ENCODE data around the gene SOX14.

SOX14 gene

DNA sequence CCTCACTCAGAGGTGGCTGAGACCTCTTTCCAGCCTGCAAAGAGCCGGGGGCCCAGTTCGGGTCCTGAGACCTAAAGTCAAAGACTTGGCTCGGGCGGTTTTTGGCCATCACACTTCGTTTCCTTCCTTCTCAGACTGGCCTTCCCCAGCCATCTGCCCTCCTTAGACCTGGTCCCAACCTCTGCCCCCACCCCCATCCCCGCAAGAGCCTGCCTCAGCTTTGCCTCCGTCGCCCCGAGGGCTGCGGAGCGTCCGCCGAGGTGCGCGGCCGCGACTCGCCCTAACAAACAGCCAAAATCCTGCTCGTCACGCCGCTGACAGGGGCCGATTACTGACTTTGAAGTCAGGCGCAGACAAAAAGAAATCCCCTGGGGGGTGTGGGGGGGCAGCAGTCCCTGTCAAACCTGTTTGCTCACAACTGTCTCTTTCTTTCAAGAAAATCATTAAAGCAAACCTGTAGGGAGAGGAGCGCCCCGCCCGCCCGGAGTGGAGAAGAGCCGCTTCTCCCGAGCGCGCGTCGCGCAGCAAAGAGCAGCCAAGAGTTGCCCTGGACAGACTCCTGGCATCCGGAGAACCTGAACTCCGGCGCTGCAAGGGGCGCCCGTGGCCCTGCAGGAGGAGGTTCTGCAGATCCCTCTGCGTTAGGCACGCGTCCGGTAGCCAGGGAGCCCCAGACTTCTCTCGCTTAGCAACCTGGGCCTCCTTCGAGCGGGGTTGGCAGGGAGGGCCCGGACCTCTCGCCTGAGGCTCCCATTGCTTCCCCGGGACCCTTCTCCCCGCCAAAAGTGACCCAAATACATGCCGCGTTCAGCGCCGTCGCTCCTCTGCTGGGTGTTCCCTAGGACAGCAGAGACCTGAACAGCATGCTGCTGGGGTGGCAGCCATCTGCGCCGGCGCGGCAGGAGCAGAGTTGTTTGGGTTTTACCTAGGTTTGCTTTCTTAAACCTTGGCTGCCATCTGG lies 4.5 kb downstream of the SOX14 start:
- no peak for DNase-seq

DNA sequence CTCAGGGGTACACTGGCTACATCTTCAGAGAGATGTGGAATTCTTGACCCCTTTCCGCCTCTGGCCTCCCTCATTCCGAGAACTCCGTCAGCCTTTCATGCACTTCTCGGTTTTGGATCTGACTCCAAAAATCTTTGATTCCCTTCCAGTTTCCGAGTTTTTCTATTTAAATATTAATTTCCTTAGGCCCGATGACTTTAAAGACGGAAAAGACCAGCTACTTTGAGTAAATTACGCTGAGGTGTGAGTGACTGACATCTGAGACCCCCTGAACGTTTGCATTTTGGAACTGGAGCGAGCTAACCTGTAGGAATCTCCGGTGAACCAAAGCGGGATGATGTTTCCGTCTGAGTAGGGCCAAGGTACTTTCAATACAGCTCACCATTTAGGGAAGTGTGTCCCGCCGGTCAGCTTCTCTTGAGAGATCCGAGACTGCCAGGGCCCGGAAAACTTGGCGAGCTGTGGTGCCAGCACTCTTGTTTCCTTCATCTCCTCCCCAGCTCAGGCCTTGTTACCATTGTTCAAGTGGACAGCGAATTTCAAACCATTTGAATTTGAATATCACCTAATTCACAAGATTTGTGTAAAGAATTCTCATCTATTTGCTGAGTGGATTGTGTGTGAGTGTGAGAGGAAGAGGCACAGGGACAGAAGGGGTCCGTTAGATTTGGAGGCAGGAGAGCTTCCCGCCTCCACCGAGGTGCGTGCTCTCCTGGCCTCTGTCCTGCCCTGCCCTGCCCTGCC lies 5.4 kb downstream of the SOX14 start:
- DNase-seq, result no peak

DNA sequence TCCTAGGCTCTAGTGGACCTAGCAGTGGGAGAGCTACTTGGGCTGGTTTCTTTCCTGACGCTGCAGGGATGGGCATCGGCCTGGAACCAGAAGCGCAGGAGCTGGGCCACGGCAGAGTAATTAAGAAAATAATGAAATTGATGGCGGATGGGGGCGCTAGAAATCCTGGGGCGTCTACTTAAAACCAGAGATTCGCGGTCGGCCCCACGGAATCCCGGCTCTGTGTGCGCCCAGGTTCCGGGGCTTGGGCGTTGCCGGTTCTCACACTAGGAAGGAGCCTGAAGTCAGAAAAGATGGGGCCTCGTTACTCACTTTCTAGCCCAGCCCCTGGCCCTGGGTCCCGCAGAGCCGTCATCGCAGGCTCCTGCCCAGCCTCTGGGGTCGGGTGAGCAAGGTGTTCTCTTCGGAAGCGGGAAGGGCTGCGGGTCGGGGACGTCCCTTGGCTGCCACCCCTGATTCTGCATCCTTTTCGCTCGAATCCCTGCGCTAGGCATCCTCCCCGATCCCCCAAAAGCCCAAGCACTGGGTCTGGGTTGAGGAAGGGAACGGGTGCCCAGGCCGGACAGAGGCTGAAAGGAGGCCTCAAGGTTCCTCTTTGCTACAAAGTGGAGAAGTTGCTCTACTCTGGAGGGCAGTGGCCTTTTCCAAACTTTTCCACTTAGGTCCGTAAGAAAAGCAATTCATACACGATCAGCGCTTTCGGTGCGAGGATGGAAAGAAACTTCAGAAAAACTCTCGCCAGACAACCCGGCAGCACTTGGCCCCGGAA lies 6.1 kb downstream of the SOX14 start:
- no peak for DNase-seq

DNA sequence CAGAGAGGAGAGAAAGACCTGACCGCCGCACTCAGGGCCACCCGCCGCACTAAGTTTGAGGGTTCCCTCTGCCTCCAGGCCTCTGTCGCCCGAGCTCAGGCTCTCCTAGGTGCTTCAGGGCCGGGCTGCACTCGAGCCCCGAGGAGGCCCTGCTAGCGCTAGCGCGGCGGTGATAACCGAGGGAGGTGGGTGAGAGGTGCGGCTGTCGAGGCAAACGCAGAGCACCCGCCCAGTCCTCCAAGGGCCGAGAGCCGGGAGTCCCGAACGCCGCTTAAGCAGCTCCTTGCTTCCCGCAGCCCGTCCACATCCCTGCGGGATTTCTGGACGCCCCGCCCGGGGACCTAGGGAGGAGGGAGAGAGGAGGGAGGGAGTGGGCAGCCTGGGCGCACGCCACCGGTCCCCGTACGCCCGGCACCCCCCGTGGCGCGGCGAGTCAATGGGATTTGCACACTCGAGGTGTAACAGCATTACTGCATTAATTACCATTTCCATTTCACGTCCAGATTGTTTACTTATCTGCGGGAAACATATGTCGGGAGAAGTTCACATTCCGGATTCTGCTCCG lies 6.8 kb downstream of the SOX14 start:
- DNase-seq, result no peak

DNA sequence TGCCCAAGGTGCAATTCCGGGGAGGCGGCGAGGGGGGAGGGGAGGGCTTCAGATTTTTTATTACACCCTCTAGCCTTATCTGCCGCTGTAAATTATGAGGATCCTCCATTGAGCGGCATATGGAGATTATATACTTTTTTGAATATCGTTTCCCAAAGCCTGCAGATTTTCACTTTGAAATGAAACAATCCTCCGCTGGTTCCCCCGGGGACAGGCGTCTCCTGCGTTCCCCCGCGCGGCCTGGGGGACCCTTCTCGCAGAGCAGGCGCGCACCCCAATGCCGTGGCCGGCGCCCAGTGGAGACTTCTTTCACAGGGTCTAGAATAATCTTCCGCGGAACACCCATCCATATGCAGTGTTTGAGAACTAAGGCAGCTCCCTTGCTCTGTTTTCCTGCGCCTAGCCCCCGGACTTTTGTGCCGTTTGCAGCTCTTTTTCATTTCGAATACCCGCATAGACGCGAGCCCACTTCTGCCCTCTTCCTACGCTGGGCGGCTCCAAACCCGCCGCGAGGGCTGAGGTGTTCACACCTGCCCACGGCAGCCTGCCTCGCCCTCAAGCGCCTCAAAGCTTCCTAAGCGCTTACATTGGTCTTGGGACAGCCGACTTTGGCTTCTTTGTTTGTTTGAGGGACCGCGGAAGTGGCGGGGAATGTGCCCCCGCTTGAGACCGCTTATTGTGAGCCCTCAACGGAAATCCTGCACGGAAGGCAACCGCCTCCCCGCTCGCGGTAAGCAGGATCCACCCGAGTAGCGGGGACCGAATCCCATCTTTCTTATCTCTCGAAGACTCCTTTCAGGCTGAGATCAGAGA lies 7.5 kb downstream of the SOX14 start:
- no peak for DNase-seq

DNA sequence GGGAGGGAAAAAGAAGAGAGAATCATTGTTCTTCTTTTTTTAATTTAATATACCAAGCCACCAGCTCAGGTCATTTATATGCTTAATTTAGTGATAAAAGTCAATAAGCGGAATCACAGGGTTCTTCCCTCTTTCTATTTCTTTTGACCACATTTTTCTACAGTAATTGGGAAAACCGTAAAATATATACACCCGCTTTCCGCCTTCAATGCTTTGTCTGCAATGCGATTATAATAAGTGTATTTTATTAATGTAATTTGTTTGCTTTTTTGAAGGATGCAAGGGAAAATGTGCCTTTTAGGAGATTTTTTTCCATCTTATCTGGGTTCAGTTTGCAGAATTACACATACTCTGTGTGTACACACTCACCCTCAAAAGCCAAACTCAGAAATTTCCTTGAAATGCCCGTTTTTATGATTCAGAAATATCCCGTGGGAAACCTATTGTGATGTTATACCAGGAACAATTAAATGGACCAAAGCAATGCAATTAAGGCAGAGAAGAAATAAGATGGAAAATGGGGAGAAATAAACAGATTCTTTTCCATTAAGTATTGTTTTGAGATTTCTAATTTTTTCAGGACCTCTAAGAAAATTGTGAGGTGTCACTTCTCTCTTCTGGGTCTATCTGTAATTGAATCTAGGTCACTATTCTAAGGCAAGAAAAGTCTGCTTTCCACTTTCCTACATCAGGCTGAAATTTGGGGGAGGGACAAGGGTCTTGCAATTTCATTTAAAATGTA lies 8.3 kb downstream of the SOX14 start:
- DNase-seq, result no peak

DNA sequence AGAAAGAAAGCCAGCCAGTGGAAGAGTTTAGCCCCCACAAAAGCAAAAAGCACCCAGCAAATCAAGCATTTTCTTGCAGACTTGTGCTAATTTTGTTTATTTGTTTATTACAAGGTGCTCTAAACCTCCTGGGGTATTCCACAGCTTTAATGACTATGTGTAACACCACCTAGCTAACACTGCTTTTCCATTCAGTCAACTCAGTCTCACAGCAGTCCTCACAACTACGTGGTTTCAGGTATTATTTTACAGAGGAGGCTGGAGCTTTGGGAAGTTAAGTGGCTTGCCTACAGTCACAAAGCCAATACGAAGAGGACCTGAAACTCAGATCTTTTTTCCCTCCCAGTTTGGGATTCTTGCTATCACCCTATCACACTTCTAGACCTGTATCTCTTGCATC lies 14.8 kb downstream of the SOX14 start:
- no peak for DNase-seq

DNA sequence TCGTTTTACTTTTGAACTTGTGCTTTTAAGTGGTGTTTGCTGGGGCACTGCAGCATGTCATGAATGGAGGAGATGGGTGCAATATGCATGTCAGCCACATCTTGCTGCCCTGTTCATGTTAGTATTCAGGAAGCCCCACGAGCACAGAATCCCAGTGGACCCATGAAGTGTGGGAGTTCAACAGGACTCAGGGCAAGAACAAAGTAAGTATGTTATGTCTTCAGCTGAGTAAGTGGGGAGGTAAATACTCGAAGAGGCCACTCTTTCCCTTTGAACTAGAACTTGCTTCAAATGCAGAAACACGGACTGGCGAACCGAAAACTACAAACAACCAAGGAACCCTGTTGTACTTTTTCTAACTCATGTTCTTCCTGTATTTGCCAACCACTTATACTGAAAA lies 23.4 kb downstream of the SOX14 start:
- no peak for DNase-seq

DNA sequence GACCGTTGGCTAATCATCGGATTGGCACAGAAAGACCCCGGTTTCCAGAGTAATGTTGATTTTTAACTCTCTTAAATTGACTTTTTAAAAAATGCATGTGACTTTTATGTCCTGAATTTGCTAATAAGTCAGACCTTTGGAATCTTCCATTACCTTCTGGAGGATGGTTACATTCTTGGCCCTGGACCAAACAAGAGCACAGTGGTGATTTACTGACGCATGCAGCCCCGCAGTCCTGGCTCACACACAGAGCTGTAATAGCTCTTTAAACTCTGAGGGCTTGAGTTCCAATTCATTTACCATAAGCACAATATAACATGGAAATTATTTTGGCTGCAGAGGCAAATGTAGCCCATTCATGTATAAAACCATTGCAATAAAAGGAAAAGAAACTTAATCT lies 25.1 kb downstream of the SOX14 start:
- DNase-seq, result no peak

DNA sequence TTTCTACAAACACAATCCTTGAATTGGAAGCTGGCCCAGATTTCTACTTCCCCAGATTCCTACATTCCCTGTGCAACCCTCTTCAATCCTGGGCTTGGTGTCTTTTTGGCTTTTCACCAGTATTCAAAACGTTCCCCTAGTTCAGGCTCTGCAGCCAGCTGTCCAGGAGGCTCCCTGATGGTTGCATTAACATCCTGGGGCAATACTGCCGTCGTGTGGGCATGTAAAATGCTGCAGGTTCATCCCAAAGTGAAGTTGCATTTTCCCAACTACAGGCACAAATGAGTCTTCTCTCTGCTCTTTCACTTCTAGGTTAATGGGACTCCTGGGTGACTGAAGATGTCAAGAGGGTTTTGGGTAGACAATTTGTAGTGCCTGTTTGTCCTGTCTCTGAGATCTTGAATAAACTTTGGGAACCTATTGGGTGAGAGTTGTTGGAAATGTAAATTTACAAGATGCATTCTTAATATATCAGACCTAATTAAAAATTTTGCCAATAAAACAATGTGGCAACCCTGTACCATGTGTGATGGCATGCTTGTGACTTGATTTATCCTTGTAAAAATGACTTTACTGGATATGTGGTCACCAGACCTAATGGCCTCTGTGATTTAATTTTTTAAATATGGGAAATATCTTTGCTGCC lies 28.6 kb downstream of the SOX14 start:
- DNase-seq, result no peak

DNA sequence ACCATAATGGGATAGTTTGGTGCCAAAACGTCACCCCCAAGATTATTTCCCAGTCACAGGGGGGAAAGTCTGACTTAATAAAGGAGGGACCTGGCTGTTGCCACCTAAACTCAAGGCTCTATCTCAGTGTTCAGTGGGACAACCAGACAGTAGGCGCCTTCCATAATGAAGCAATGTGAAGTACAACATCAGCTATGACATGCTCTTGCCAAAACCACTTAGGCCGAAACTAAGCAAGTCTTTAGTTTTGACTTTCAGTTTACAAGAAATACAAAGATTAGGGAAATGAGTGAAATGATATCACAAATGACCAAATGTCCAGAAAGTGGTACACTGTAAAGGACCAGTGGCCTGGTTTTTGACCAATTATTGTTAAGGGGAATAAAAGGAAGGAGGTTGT lies 32.9 kb downstream of the SOX14 start:
- no peak for DNase-seq

DNA sequence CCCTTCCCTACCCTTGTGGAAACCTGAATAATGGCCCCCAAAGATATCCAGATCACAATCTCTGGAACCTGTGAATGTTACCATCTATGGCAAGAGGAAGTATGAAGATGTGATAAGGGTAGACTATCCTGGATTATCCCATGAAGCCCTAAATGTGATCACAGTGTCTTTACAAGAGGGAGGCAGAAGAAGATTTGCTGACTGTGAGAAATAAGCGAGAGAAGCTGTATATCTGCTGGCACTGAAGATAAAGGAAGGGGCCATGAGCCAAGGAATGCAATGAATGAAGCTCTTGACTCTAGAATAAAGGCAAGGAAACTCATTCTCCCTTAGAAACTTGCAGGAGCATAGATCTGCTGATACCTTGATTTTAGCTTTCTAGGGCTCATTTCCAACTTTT lies 39.1 kb downstream of the SOX14 start:
- DNase-seq, result no peak

DNA sequence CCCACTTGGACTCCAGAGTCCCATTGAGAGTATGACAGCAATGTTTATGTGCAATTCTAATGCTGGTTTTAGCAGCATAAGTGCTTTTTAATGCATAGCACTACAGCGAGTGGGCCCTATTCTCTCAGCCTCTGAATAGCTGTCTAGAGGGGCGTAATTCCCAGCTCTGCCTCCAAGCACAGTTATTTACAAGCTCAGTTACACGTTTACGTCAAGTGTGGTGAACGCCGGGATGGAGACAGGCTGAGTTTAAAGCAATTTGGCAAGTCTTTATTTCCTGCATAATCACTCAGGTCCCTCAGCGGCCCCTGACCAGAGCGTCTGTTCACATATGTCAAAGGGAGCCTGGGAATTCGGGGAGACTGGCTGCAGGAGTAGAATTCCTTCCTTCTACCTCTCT lies 43.9 kb downstream of the SOX14 start:
- no peak for DNase-seq

DNA sequence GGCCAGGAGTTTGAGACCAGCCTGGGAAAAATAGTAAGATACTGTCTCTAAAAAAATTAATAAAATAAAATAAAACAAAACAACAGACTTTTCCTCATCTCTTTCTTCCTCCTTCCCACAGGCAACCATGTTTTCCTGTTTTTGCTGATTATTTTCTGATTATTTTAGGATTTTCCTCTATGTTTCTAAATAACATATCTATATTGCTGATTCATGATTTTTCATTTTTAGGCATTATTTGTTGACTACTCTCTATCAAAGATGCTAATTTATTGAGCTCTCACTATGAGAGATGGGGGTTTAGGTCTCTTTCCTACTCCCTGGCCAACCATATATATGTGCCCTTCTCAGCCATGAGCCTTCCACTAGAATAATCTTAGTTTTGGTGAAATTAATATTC lies 45.4 kb downstream of the SOX14 start:
- no peak for DNase-seq

DNA sequence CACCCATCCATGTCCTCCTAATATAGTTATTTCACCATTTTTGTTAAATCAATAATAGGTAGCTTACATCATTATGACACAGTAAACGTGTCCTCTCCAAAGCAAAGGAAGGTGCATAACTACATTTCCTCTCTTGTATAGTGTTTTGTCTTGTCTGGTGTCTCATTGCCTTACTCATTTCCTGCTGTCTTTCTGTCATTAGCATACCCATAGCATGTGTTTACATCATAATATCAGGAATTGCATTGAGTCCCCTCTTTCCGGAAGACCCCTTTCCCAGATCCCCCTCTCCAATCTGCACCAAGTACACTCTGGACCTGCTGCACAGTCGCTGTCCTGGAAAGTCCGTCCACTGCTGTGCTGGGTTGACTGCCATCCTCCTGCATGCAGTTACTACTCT lies 47.9 kb downstream of the SOX14 start:
- DNase-seq, result no peak

DNA sequence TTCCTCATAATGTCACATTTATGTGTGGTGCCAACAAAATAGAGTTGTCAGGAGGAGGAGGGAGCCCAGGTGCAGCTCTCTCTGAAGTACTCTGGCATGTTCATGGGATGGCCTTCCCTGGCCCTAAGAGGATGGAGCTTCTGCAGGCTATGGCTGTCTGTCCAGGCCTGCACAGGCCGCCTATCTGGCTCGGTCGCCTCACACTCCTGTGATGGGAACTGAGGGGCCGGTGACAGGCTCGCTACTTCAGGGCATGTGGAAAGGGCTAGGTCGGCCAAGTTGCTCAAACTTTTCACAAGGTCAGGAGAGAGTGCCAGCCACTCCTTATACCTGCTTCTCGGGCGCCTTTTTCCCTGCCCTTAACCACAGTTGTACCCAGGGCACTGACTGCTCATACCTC lies 51.1 kb downstream of the SOX14 start:
- no peak for DNase-seq
